PC-9 (cell line): ENCODE results near the gene TANC1.

ENCODE experiments used
- CTCF ChIP-seq: fragments of 200-600 bp; sonication (generic); conservative IDR thresholded peaks from 2 replicates; pipeline ENCODE4 v1.6.1; 2017; ENCODE audit warnings: mixed run types, antibody characterized with exemption, mild to moderate bottlenecking, moderate library complexity
- EZH2 ChIP-seq: fragments of 200-600 bp; sonication (generic); IDR thresholded peaks from 2 replicates; pipeline ENCODE4 v1.8.0; 2017; ENCODE audit warnings: antibody characterized with exemption, low read depth

- TF ChIP-seq CTCF: no peak
- no peak for TF ChIP-seq EZH2
Observed at GRCh38 chr2:159130302-159130701, 161.9 kb downstream of the TANC1 start.
